WERI-Rb-1 (cell line): ENCODE data around the gene TNFRSF25.
"Not testable (repeated sequence)": the region's sequence is repeated elsewhere in the genome, so short reads cannot be mapped to it uniquely, and the experiment has no call there.

Source experiments
- DNase-seq: peaks from one replicate; pipeline ENCODE4 v3.0.0-alpha.2; 2020
- H3K27ac ChIP-seq: fragments of 250-450 bp; sonication (Bioruptor Pico); 2 replicates; pipeline ENCODE4 v1.5.1; 2020; ENCODE audit warnings: mild to moderate bottlenecking, moderate library complexity
- H3K27me3 ChIP-seq: fragments of 250-450 bp; sonication (Bioruptor Pico); 2 replicates; pipeline ENCODE4 v1.5.1; 2021; ENCODE audit warnings: mild to moderate bottlenecking, low read depth, moderate library complexity; ENCODE audit not compliant: insufficient read depth, severe bottlenecking
- H3K36me3 ChIP-seq: fragments of 250-450 bp; sonication (Bioruptor Pico); 2 replicates; pipeline ENCODE4 v1.5.1; 2020; ENCODE audit warnings: mild to moderate bottlenecking, moderate library complexity
- H3K4me3 ChIP-seq: 2 replicates; pipeline ENCODE4 v1.5.1; 2011; ENCODE audit warnings: low read depth, mild to moderate bottlenecking, control low read depth, low read length
- H3K9me3 ChIP-seq: fragments of 250-450 bp; sonication (Bioruptor Pico); 2 replicates; pipeline ENCODE4 v1.5.1; 2021; ENCODE audit warnings: mild to moderate bottlenecking, moderate library complexity; ENCODE audit not compliant: severe bottlenecking
- CTCF ChIP-seq: IDR thresholded peaks from 2 replicates; pipeline ENCODE4 v1.5.1; 2011; ENCODE audit warnings: low read depth, mild to moderate bottlenecking, control low read depth, inconsistent platforms, low read length

The TNFRSF25 gene

GRCh38 chr1:6450005-6450450 is 15.9 kb downstream of the TNFRSF25 start:
- H3K36me3 ChIP-seq: no peaks in the 10 kb centered on the region
- H3K4me3 ChIP-seq: no peak overlapping the region
- DNase-seq: no peak
- H3K27ac ChIP-seq: no peak overlapping the region
- H3K9me3 ChIP-seq: no peaks in the 10 kb centered on the region
- H3K27me3 ChIP-seq: no peaks in the 10 kb centered on the region
- no peak for TF ChIP-seq CTCF

GRCh38 chr1:6448749-6449631 is 17.0 kb downstream of the TNFRSF25 start:
- Histone ChIP-seq H3K27ac (no peak overlapping the region), H3K27me3 (no peaks in the 10 kb centered on the region), H3K9me3 (no peaks in the 10 kb centered on the region), H3K36me3 (no peaks in the 10 kb centered on the region), H3K4me3 (no peak overlapping the region)
- DNase-seq: no peak
- TF ChIP-seq CTCF: no peak

- Histone ChIP-seq H3K4me3 (no peak overlapping the region), H3K9me3 (no peaks in the 10 kb centered on the region), H3K27ac (no peak overlapping the region), H3K27me3 (no peaks in the 10 kb centered on the region), H3K36me3 (no peaks in the 10 kb centered on the region)
- no peak for TF ChIP-seq CTCF
- DNase-seq: no peak
Measured at GRCh38 chr1:6447818-6448748, 17.9 kb downstream of the TNFRSF25 start.

- H3K36me3 ChIP-seq: no peaks in the 10 kb centered on the region
- H3K27ac ChIP-seq: no peak overlapping the region
- no peaks in the 10 kb centered on the region for H3K9me3 ChIP-seq
- DNase-seq: no peak
- H3K27me3 ChIP-seq: no peaks in the 10 kb centered on the region
- no peak overlapping the region for H3K4me3 ChIP-seq
- TF ChIP-seq CTCF: no peak
Measured at GRCh38 chr1:6447016-6447817, 18.8 kb downstream of the TNFRSF25 start.

- TF ChIP-seq CTCF: no peak
- H3K4me3 ChIP-seq: no peak overlapping the region
- H3K27ac ChIP-seq: no peak overlapping the region
- DNase-seq: no peak
- no peaks in the 10 kb centered on the region for H3K27me3 ChIP-seq
- no peaks in the 10 kb centered on the region for H3K9me3 ChIP-seq
- no peaks in the 10 kb centered on the region for H3K36me3 ChIP-seq
Measured at GRCh38 chr1:6446665-6447015, 19.3 kb downstream of the TNFRSF25 start.

- not testable (repeated sequence) for H3K9me3 ChIP-seq, H3K27ac ChIP-seq, H3K27me3 ChIP-seq, H3K4me3 ChIP-seq, H3K36me3 ChIP-seq, DNase-seq
Measured at GRCh38 chr1:6445929-6446328, 20.0 kb downstream of the TNFRSF25 start.
